Hematopoietic multipotent progenitor cell treated with erythropoietin and hydrocortisone succinate and interleukin-3 and kit ligand, for 17 days (in vitro differentiated cells): ENCODE measurements around the gene COL4A3.

ENCODE experiments used
- DNase-seq: peaks from one replicate; pipeline ENCODE4 v3.0.0-alpha.2; 2015; ENCODE audit warnings: low spot score

Gene COL4A3

DNA sequence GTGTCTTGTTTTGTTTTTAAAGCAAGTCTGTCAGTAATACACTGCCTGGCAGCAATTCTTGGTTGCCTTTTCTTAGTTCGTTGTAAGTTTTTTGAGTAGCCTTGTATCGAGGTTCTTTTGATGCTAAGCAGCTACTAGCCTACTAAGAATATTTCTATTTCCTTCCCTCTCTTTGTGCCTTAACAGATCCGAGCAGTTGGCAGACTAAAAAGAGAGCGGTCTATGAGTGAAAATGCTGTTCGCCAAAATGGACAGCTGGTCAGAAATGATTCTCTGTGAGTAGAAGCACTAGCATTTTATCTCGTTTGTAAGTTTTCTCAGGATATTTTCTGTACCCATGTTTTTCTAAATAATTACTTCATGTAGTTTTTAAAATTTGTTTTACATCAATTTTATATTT lies 175.7 kb downstream of the COL4A3 start:
- DNase-seq = no peak

DNA sequence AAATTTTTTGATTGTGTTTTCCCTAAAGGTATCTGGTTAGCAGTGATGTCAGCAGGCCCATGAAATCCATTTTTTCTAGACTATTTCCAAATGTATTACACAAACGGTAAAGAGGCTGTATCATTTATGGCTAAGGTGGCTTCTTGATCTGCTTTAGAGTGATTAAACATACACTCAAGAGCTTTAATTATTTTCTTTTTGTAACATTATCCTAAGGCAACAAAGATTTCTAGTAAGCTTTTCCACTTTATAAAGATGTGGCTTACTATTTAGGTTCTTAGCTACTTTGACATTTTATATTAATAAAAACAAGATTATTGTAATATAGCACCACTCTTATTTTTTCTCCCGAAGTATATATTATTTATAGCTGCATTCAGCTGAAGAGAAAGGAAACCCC lies 177.1 kb downstream of the COL4A3 start:
- no peak for DNase-seq

DNA sequence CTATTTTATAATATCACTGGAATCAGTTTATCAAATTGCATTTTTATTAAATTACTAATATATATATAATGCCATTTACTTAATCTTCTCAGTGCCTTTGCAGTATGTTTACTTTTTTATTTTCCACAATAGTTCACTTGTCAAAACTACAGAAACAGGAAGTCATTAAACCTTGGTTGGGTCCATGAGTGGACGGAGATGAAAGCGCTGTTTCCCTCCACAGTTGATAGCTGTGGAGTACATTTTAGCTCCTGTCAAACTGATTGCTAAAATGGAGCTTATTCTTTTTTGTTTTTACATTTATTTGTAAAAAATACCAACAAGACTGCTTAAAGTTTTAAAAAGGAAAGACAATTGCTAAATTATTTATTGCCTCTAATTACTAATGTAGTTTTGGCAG lies 179.8 kb downstream of the COL4A3 start:
- DNase-seq = no peak

DNA sequence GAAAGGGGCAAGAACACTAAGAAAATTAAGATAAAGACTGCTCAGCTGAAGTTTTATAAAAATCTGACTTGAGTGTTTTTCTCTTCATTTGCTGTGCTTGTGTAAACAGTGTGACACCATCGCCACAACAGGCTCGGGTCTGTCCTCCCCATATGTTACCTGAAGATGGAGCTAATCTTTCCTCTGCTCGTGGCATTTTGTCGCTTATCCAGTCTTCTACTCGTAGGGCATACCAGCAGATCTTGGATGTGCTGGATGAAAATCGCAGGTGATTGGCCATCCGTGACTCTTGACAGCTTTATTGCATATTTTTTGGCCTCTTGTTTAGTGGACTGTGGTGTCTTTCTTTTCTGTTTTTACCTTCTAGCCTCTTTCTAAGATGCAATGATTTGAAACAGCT lies 182.7 kb downstream of the COL4A3 start:
- DNase-seq = no peak

DNA sequence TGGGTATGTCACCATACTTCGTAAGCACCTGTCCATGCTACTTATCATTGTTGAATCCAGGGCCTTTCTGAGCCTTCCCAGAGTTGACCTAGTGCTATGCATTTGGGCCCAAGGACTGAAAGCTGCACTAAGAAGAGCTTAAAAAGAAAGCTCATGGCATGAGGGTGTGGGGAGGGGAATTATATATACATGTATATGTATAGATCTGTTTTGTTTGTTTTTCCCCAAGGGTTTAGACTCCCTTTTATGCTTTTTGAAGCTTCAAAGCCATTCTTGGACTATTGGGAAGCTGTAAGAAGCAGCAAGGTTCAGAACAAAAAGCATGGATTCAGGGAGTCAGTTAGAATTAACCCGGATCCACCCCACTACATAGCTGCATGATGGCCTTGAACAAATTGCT lies 183.9 kb downstream of the COL4A3 start:
- DNase-seq = no peak

DNA sequence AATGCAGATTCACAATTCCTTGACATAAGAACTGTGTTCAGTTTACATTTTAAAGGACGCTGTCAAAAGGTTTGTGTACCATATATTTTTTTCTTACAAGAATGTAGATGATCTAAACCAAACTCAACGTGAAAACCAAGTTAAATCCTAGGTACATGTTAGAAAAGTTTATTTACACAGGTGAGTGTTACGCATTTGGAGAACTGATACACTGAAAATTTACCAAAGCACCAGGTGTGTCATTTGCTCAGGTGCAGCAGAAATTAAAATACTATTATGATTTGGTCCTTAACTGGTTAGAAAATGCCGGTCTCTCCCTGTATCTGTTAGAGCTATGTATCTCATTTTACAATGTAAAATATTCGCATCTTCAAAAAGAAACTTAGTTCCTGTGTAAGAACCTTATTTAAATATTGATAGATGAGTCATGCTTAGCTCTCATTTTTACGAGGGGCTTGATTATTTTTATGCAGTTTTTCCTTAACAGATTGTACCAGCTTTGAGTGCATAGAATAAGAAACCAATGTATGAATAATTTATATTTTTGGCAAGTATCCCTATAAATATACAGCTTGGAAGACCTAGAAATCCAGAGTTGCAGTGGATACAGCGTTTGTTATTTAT lies 185.7 kb downstream of the COL4A3 start:
- no peak for DNase-seq

DNA sequence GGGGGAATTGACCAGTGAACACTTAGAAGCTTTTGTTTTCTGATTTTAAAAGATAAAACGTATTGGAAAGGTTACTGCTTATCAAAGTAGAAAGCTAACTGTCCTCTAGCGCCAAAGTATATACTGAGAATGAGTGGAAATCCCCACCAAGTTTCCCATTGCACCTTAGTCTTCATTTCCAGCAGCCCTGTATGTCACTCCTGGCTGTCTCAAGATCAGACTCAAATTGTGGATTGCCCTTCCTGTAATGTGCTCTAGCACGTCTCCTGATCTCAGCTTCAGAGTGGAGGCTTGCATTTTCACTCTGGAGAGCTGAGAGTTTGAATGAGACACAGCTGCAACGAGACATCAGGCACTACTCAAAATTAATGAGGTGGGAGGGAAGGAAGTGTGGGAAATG lies 187.2 kb downstream of the COL4A3 start:
- DNase-seq = no peak

DNA sequence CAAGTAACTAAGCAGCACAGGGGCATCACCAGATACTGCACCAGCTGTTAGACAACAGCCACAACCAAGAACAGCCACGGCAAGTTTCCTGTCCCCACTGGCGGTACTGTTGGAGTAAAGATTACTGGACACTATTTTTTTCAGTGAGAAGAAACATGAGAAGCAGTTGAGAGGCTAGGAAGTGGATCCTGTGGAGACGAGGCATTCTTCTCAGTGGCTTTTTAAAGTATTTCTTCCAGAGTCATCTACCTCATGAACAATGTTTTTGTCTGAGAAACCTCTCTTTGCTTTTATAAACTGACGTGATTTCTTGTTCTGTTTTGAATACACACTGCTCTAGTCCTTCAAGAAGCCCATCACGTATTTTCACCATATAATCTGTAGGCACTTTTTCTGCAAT lies 195.9 kb downstream of the COL4A3 start:
- DNase-seq = no peak

DNA sequence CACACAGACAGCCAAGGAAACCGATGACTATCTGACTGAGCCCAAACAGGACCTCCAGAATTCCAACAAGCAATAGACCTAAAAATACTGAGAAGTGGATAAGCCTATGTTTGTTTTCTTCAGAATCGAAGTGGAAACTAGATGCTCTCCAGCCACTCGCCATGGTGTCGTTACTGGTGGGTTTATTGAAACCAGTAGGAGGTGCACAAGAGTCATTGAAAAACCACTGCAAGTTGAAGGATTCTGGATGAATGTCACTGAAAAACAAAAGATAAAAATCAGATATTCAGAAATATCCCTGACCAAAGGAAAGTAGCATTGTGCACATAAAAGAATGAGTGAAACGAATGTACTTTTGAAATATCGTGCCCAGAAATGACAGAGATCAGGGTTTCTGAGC lies 199.3 kb downstream of the COL4A3 start:
- DNase-seq = no peak
